Liver (tissue), 9 donors: ENCODE data around the gene HPN. TPM values are rescaled to one million over a fixed set of nuclear protein-coding genes. Genes with fewer than 3 reads are reported as not detected.

Experiments
- DNase-seq: peaks from one replicate; pipeline ENCODE4 v3.0.0-alpha.2; 2017; ENCODE audit warnings: low spot score
- H3K27ac ChIP-seq, 2 donors: one replicate each; pipeline ENCODE4 v1.7.0; 2013; ENCODE audit warnings: inconsistent platforms in 2 of 2, low read length in 2 of 2, control low read depth in 1 of 2, low read depth in 1 of 2, mild to moderate bottlenecking in 1 of 2
- H3K27me3 ChIP-seq, 4 donors: one replicate each; pipeline versions ENCODE4 v1.6.1 to v1.7.0; 2013; ENCODE audit warnings: low read length in 3 of 4, inconsistent platforms in 1 of 4, mild to moderate bottlenecking in 1 of 4, moderate library complexity in 1 of 4; ENCODE audit not compliant: control insufficient read depth in 4 of 4, insufficient read depth in 4 of 4
- H3K36me3 ChIP-seq, 4 donors: one replicate each; pipeline versions ENCODE4 v1.6.1 to v1.7.0; 2013; ENCODE audit warnings: low read length in 3 of 4, mild to moderate bottlenecking in 3 of 4, low read depth in 1 of 4, moderate library complexity in 1 of 4; ENCODE audit not compliant: control insufficient read depth in 4 of 4, insufficient read depth in 3 of 4
- H3K4me1 ChIP-seq, 4 donors: one replicate each; pipeline versions ENCODE4 v1.6.1 to v1.7.0; 2013; ENCODE audit warnings: low read length in 3 of 4, mild to moderate bottlenecking in 3 of 4, moderate library complexity in 1 of 4; ENCODE audit not compliant: control insufficient read depth in 4 of 4, insufficient read depth in 4 of 4
- H3K4me3 ChIP-seq, 3 donors: one replicate each; pipeline versions ENCODE4 v1.6.1 to v1.7.0; 2013; ENCODE audit warnings: low read length in 3 of 3, control low read depth in 1 of 3, low read depth in 1 of 3, mild to moderate bottlenecking in 1 of 3
- H3K9ac ChIP-seq, 2 donors: one replicate each; pipeline ENCODE4 v1.7.0; 2013; ENCODE audit warnings: low read length in 2 of 2, mild to moderate bottlenecking in 2 of 2, moderate library complexity in 2 of 2, control low read depth in 1 of 2, low read depth in 1 of 2
- H3K9me3 ChIP-seq, 4 donors: one replicate each; pipeline versions ENCODE4 v1.6.1 to v1.7.0; 2013; ENCODE audit warnings: low read length in 3 of 4; ENCODE audit not compliant: control insufficient read depth in 4 of 4
- ATF3 ChIP-seq: IDR thresholded peaks from 2 replicates; pipeline ENCODE4 v1.6.1; 2016; ENCODE audit warnings: antibody characterized with exemption
- CTCF ChIP-seq: fragments of 150-350 bp; IDR thresholded peaks from 2 replicates; pipeline ENCODE4 v1.5.1; 2017; ENCODE audit warnings: improper control_type of control experiment, low read depth, low read length; ENCODE audit not compliant: missing input control
- EGR1 ChIP-seq, 2 donors: IDR thresholded peaks; 2 replicates each; pipeline ENCODE4 v1.6.1; 2016 to 2018; ENCODE audit warnings: antibody characterized with exemption in 2 of 2, low read depth in 2 of 2
- FOXA1 ChIP-seq: IDR thresholded peaks from 2 replicates; pipeline ENCODE4 v1.6.1; 2016; ENCODE audit warnings: antibody characterized with exemption
- FOXA2 ChIP-seq: IDR thresholded peaks from 2 replicates; pipeline ENCODE4 v1.6.1; 2016; ENCODE audit warnings: antibody characterized with exemption
- HNF4A ChIP-seq, 2 donors: conservative IDR thresholded peaks; 2 replicates each; pipeline ENCODE4 v1.6.1; 2016; ENCODE audit warnings: antibody characterized with exemption in 2 of 2, mild to moderate bottlenecking in 2 of 2
- JUND ChIP-seq, 2 donors: IDR thresholded peaks; 2 replicates each; pipeline ENCODE4 v1.6.1; 2016; ENCODE audit warnings: antibody characterized with exemption in 2 of 2
- MAX ChIP-seq: IDR thresholded peaks from 2 replicates; pipeline ENCODE4 v1.6.1; 2016; ENCODE audit warnings: antibody characterized with exemption
- NR2F2 ChIP-seq: IDR thresholded peaks from 2 replicates; pipeline ENCODE4 v1.6.1; 2016; ENCODE audit warnings: antibody characterized with exemption
- RAD21 ChIP-seq, 2 donors: IDR thresholded peaks; 2 replicates each; pipeline ENCODE4 v1.6.1; 2016; ENCODE audit warnings: antibody characterized with exemption in 2 of 2, mild to moderate bottlenecking in 2 of 2
- REST ChIP-seq: IDR thresholded peaks from 2 replicates; pipeline ENCODE4 v1.6.1; 2016; ENCODE audit warnings: antibody characterized with exemption, mild to moderate bottlenecking
- RXRA ChIP-seq, 2 donors: IDR thresholded peaks; 2 replicates each; pipeline ENCODE4 v1.6.1; 2017 to 2018; ENCODE audit warnings: antibody characterized with exemption in 2 of 2, mild to moderate bottlenecking in 1 of 2
- SP1 ChIP-seq: IDR thresholded peaks from 2 replicates; pipeline ENCODE4 v1.6.1; 2018; ENCODE audit warnings: antibody characterized with exemption, mild to moderate bottlenecking
- YY1 ChIP-seq: IDR thresholded peaks from 2 replicates; pipeline ENCODE4 v1.6.1; 2016; ENCODE audit warnings: antibody characterized with exemption, mild to moderate bottlenecking
- ZBTB33 ChIP-seq: IDR thresholded peaks from 2 replicates; pipeline ENCODE4 v1.6.1; 2016; ENCODE audit warnings: antibody characterized with exemption
- WGBS: extraction: QIAGEN DNeasy Blood & Tissue Kit; methylation state at CpG from one replicate; pipeline ENCODE4 v1.1.7; 2013; 5-methylcytosine and 5-hydroxymethylcytosine counted together
- polyA plus RNA-seq, 2 donors: library from polyadenylated mRNA; stranded (reverse) in 1 of 2; unstranded in 1 of 2; fragments of 200-250 nt in 1 of 2; fragments of >200 nt in 1 of 2; fragmentation: Nextera tagmentation in 1 of 2; extraction: Ambion mirVana in 1 of 2; gene quantifications; one replicate each; pipeline versions ENCODE4 v1.2.1 to v1.2.3, GENCODE V29; 2013 to 2015
- total RNA-seq, 2 donors: library from RNA; depleted of rRNA; stranded (reverse); fragments of >200 nt; gene quantifications; one replicate each; pipeline ENCODE4 v1.2.3, GENCODE V29; 2014
- donor health status: healthy.
- donor health status: healthy.
- donor health status: healthy.
- donor health status: healthy.
- donor health status: healthy.

HPN gene
- total and polyA plus RNA-seq, 4 donors = 130 to 535 (median 335) TPM

- 95% methylated on average over 9 of the region's 9 CpGs for WGBS
- Histone ChIP-seq H3K27ac (no peak overlapping the region), H3K36me3 (no peaks in the 10 kb centered on the region), H3K9ac (no peak overlapping the region), H3K4me1 (no peaks in the 10 kb centered on the region), H3K9me3 (no peaks in the 10 kb centered on the region), H3K27me3 (no peaks in the 10 kb centered on the region), H3K4me3 (no peak overlapping the region)
- no peak for DNase-seq
- TF ChIP-seq EGR1 (IDR thresholded peaks at IDR 0.05; ENCODE audit: low read depth in 2 of 2) (no peak), NR2F2 (no peak)
Measured at GRCh38 chr19:35106291-35106583, 64.7 kb downstream of the HPN start.

GRCh38 chr19:35106898-35107541 lies 65.5 kb downstream of the HPN start:
- Histone ChIP-seq H3K9me3 (no peaks in the 10 kb centered on the region), H3K9ac (no peak overlapping the region), H3K4me3 (no peak overlapping the region), H3K27me3 (no peaks in the 10 kb centered on the region), H3K4me1 (no peaks in the 10 kb centered on the region), H3K27ac (no peak overlapping the region), H3K36me3 (no peaks in the 10 kb centered on the region)
- DNase-seq = no peak
- TF ChIP-seq ZBTB33 (no peak), HNF4A (conservative IDR thresholded peaks at IDR 0.05) (no peak), NR2F2 (no peak), YY1 (no peak), FOXA2 (no peak), RAD21 (IDR thresholded peaks at IDR 0.05) (no peak), JUND (IDR thresholded peaks at IDR 0.05) (no peak), REST (no peak), FOXA1 (no peak), RXRA (IDR thresholded peaks at IDR 0.05) (no peak), EGR1 (IDR thresholded peaks at IDR 0.05; ENCODE audit: low read depth in 2 of 2) (no peak), SP1 (no peak)
- 48% methylated on average over 2 of the region's 2 CpGs for WGBS

- no peak for DNase-seq
- H3K4me1 ChIP-seq = no peaks in the 10 kb centered on the region
- no peaks in the 10 kb centered on the region for H3K36me3 ChIP-seq
- no peak overlapping the region for H3K27ac ChIP-seq
- H3K27me3 ChIP-seq = no peaks in the 10 kb centered on the region
- no peaks in the 10 kb centered on the region for H3K9me3 ChIP-seq
- WGBS = 36% methylated on average over 5 of the region's 5 CpGs
- H3K4me3 ChIP-seq = no peak overlapping the region
- no peak overlapping the region for H3K9ac ChIP-seq
- TF ChIP-seq EGR1 (IDR thresholded peaks at IDR 0.05; ENCODE audit: low read depth in 2 of 2) (no peak), RAD21 (IDR thresholded peaks at IDR 0.05) (no peak), RXRA (IDR thresholded peaks at IDR 0.05) (no peak), ZBTB33 (no peak), JUND (IDR thresholded peaks at IDR 0.05) (no peak), HNF4A (conservative IDR thresholded peaks at IDR 0.05) (no peak), MAX (no peak), NR2F2 (no peak), ATF3 (no peak), FOXA2 (no peak), SP1 (no peak), CTCF (no peak)
Measured at GRCh38 chr19:35107545-35107944, 66.0 kb downstream of the HPN start.
